ENCODE results near the gene PRM1. TPM values are rescaled to one million over a fixed set of nuclear protein-coding genes. Genes with fewer than 3 reads are reported as not detected.

Gene PRM1
- total RNA-seq, 1 donor, result not detected

DNA sequence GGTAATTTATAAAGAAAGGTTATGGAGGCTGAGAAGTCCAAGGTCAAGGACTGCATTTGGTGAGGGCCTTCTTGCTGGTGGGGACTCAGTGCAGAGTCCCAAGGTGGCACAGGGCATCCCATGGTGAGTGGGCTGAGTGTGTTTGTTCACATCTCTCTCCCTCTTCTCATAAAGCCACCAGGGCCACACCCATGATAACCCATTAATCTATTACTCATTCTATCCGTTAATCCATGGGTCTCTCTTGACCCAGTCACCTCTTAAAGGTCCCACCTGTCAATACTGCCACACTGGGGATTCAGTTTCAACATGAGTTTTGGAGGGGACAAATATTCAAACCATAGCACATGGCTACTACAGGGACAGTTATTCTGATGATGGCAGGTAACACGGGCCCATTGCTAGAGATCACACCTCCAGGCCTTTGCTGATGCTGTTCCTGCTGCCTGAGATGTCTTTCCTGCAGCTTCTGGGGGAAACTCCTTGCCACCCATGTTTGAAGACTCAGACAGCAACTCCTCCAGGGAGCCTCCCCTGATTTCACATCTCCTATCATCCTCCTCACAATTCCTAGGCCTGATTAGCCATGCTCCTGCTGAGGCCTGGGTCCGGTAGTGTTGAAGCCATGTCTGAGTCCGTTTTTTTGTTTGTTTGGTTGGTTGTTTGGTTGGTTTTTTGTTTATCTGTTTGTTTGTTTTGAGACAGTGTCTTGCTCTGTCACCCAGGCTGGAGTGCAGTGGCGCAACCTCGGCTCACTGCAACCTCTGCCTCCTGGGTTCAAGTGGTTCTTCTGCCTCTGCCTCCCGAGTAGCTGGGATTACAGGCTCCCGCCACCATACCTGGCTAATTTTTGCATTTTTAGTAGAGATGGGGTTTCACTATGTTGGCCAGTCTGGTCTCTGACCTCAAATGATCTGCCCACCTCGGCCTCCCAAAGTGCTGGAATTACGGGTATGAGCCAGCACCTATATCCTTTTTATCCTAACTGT, 41.2 kb downstream of the PRM1 start:
- DNase-seq (ENCODE audit: low read depth in 2 of 3, low spot score in 2 of 3), result no peak

DNA sequence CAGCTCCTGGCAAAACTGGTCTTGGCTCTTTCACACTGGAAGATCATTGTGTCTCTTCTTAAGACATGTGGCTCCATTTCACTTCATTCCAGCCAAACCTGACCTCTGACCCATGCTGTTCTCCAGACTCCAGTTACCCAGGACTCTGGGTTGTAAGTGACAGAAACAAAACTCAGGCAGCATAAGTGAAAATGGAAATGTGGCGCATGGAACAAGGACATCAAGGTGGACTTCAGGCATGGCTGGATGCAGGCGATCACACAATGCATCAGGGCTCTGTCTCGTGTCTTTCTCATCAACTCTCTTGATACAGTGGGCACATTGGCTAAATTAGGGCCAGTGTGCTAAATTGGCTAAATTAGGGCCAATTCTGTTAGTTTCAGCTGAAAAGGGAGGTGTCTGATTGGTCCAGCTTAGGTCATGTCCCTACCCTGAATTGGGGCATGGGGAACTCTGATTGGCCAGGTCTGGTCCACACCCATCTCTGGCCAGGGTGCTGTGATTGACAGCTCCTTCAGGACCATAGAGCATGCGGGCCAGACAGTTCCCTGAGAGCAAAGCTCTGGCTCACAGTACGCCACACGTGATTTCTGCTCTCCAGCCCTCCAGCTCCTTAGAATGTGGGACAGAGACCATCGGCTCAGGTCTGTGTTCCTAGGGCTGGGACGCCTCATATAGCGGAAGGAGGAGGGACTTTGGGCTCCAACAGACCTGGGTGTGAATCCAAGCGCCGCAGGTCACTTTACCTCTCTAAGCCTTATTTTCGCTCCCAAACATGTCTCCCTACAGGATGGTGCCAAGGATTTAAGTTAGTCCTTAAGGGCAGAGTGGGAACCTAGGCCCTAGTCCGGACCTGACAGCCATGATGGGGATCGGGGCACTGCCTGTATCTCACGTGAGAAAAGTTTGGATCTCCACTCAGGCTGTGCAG, 42.6 kb downstream of the PRM1 start:
- DNase-seq (ENCODE audit: low read depth in 2 of 3, low spot score in 2 of 3), result no peak

GRCh38 chr16:11236461-11237254, 44.5 kb downstream of the PRM1 start:
- DNase-seq (ENCODE audit: low read depth in 2 of 3, low spot score in 2 of 3), result no peak

GRCh38 chr16:11235703-11235991, 45.5 kb downstream of the PRM1 start:
- peak in 1 of 3 donors; percentile 42 for DNase-seq (ENCODE audit: low read depth in 2 of 3, low spot score in 2 of 3)

DNA sequence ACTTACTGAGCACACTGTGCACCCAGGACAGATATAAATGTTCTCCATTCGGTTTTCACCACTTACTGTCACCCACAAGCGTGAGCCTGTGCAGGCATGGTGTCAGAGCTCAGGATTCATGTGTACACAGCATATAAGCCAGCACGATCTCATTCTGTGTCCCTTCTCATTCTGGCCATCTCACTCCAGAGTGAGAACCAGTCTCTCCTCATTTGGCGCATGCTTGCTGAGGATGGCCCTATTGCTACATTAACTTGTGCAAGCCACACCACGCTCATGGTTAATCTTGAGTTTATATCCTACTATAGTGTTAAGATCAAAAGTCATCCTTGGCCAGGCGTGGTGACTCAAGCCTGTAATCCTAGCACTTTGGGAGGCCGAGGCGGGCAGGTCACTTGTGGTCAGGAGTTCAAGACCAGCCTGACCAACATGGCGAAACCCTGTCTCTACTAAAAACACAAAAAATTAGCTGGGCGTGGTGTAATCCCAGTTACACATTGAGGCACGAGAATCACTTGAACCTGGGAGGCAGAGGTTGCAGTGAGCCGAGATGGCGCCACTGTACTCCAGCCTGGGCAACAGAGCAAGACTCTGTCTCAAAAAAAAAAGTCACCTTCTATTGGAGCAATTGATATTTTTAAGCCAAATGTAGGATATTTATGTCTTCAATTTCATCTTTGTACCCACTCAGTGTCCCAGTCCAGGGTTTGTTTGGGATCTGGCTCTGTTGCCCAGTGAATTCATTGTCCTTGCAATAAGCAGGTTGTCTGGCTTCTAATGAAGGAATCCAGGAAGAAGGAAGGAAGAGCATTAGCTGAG, 46.0 kb downstream of the PRM1 start:
- no peak for DNase-seq (ENCODE audit: low read depth in 2 of 3, low spot score in 2 of 3)

DNA sequence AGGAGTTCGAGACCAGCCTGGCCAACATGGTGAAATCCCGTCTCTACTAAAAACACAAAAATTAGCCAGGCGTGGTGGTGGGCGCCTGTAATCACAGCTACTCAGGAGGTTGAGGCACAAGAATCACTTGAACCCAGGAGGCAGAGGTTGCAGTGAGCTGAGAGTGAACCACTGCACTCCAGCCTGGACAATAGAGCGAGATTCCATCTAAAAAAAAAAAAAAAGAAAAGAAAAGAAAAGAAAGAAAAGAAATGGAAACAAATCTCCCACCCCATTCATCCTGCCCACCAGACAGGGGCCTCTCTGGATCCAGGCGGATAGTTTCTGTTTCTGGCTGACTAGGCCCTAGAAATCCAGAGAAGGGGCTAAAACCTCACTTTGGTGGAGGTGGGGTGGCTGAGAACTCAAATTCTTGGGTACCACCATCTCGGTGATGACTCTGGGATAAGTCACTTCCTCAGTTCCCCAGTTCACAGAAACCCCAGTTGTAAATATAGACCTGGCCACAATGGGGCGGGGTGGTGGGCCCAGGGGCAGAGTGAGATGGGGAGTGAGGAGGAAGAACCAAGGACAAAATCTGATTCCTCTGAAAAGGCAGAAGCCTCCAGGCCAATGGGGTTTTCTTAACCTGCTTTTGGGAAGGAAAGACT, 47.3 kb downstream of the PRM1 start:
- DNase-seq (ENCODE audit: low read depth in 2 of 3, low spot score in 2 of 3), result peak in 2 of 3 donors; percentile 50 to 53

- DNase-seq (ENCODE audit: low read depth in 2 of 3, low spot score in 2 of 3), result peak; percentile 66 to 86 (median 81)
Measured at GRCh38 chr16:11232852-11233726, 48.0 kb downstream of the PRM1 start.

DNA sequence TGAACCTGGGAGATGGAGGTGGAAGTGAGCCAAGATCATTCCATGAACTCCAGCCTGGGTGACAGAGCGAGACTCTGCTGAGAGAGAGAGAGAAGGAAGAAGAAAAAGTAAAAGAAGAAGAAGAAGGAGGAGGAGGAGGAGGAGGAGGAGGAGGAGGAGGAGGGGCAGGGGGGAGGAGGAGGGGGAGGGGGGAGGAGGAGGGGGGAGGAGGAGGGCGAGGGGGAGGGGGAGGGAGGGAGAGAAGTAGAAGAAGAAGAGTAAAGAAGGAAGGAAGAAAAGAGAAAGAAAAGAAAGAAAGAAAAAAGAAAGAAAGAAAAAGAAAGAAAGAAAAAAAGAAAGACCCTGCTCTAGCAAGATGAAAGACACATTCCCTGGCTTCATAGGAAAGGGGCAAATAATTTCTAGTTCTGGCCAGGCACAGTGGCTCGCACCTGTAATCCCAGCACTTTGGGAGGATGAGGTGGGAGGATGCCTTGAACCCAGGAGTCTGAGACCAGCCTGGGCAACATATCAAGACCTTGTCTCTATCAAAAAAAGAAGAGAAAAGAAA, 48.8 kb downstream of the PRM1 start:
- no peak for DNase-seq (ENCODE audit: low read depth in 2 of 3, low spot score in 2 of 3)

DNA sequence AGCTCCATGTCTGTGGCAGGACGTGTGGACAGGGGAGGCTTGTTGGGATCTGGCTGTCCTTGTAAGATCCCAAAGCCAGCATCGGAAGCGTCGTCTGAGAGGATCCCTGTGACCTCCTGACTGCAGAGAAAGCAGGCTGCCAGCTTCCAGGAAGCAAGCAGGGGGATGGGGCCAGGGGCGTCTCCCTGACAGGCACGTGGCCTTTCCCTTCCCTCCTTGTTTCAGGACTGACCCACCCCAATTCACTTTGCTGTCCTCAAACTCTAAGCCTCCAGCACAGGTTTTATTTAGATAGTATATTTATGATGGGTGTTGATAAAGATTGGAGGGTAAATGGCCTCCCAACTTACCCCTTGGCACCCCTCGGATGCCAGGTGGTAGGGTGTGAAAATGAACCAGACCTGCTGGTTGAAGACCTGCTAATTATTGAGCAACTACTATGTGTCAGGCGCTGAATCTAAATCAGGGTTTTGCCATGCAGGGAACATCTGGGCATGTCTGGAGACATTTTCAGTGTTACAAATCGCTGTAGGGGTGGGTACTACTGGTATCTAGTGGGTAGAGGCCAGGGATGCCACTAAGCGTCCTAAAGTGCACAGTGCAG, 49.7 kb downstream of the PRM1 start:
- DNase-seq (ENCODE audit: low read depth in 2 of 3, low spot score in 2 of 3), result no peak

Small RNAs within 50 kb of the gene (small RNA-seq; reads per million reads assigned to genes)
- not detected for gene MIR548H2
- not detected for gene RF00019
- not detected for gene RF00554

Other genes with a start within 250 kb of the PRM1 start
- gene SOCS1, start 25.1 kb downstream of the PRM1 start, total RNA-seq, result 6.2 TPM
- not detected for gene TNP2, start 12.0 kb downstream of the PRM1 start, total RNA-seq
- gene PRM3, start 7.7 kb downstream of the PRM1 start, total RNA-seq, result not detected
- gene PRM2, start 4.8 kb downstream of the PRM1 start, total RNA-seq, result not detected
- gene RMI2, start 64.1 kb upstream of the PRM1 start, total RNA-seq, result 15.9 TPM

Data from hematopoietic multipotent progenitor cell (in vitro differentiated cells).